NCI-H748 (cell line): ENCODE measurements around the gene ST3GAL5.

ENCODE experiments used
- DNase-seq: peaks from one replicate; lab custom pipeline; 2025; ENCODE audit not compliant: unreplicated experiment; lab: John Stamatoyannopoulos, UW

The ST3GAL5 gene

GRCh38 chr2:85793584-85793983 is 95.2 kb downstream of the ST3GAL5 start:
- DNase-seq: no peak

DNA sequence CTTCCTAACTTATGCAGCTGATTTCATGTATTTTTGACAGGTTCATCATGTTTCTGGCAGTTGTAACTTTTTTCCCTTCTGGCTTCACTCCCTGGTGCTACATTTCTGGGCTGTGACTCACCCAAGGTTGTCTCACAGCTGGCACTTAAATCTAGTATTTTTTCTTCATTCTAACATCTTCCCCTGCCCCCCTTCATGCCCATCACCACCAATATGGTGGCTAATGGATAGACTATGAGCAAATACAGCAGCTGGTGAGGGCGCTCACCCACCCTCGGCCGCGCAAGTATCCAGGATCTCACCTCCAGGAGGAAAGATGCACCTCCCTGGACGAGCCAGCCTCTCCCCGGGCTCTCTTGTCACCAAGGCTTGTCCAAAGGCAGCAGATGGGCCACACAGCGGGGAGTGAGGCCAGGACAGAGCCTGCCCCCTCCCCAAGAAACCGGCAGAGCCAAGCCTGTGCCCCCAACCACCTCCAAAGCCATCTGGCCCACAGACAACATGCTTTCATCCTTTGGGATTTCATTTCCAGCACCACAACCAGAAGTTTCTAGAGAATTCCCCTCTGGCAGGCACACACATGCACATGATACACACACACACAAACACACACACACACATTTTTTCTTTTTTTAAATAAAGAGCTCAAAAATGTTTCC is 95.9 kb downstream of the ST3GAL5 start:
- no peak for DNase-seq

DNA sequence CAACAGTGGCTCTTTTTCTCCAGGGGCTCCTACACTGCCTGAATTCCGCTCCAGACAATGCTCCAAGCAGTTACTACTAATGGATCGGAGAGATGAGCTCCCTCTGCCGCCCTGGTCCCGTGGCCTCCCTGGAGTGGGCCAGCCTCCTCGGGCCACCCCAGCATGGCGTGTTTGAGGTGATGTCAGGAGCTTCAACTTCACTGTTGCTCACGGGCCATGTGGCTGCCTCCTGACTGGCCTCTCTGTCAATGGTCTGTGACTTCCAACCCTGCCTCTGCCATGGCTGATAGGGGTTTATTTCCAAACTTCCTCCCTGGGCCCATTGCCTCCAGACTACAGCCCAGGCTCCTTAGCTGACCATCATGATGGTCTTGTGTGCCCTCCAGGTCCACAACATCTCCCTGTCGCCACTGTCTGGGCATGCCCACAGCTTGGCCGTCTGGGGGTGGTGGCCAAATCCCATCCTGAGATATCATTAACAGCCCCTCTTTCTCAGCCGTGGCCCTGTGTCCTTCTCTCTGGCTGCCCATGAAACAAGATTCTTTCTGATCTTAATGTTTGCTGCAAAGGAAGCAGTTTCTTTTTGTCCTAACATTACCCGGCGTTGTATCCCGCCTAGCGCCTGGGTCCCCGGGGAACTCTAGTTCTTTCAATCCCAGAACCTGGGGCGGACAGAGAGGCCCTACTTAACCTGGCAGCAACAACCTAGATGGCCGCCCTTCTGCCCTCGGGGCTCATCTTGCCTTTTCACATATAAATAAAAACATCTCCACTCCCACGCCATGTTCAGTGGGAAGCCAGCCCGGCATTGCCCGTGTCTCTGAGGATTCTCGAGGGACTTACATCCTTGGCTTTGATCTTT is 96.9 kb downstream of the ST3GAL5 start:
- DNase-seq: no peak

GRCh38 chr2:85790499-85791188 is 98.1 kb downstream of the ST3GAL5 start:
- no peak for DNase-seq

- no peak for DNase-seq
These were observed 98.8 kb downstream of the ST3GAL5 start for GRCh38 chr2:85790032-85790431.

DNA sequence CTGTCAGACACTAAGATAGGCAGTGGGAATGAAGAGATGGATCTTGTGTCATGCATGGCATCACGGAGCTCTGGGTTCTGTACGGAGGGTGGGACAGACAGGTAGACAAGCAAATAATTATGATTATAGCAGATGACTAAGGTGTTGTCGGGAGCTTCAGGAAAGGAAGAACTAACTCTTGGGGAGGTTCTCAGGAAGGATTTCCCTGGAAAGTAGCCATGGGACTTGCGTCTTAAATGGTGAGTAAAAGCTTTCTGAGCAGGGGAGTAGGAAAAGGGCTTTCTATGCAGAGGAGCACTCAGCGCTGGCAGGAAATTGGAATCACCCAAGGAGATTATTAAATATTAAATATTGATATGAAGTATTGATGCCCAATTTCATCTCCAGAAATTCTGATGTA is 99.5 kb downstream of the ST3GAL5 start:
- no peak for DNase-seq

DNA sequence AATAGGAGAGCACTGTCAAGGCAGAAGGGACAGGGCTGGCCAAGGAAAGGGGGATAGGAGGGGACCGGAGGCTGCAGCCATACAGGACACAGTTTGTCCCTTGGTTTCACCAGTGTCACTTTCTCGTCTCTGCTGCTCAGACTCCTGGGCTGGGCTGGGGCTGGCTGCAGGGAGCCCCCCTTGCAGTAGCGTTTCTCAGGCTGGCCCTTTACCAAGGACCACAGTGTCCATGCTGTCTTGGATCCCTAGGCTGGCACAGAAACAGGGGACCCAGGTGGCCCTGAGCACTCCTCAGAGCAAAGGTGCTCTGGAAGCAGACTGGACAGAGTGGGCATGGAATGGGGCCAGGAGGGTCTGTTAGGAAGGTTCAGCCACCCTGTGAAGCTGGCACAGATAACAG is 100.2 kb downstream of the ST3GAL5 start:
- no peak for DNase-seq

DNA sequence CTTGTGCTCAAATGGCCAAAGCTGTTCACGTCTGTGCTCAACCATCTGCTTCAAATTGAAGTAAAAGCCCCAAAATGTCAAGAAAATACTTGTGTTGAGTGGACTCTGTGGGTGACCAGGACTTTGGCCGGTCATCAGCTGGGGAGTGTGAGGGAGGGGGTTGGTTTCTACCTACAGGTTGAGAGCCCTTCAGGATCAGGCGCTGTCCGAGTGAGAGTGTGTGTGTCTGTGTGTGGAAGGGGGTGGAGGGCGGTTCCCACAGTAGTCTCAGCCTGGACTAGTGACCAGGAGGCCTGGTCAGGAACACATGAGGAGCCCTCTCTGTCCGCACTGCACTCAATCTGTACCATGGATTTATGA is 100.8 kb downstream of the ST3GAL5 start:
- no peak for DNase-seq

DNA sequence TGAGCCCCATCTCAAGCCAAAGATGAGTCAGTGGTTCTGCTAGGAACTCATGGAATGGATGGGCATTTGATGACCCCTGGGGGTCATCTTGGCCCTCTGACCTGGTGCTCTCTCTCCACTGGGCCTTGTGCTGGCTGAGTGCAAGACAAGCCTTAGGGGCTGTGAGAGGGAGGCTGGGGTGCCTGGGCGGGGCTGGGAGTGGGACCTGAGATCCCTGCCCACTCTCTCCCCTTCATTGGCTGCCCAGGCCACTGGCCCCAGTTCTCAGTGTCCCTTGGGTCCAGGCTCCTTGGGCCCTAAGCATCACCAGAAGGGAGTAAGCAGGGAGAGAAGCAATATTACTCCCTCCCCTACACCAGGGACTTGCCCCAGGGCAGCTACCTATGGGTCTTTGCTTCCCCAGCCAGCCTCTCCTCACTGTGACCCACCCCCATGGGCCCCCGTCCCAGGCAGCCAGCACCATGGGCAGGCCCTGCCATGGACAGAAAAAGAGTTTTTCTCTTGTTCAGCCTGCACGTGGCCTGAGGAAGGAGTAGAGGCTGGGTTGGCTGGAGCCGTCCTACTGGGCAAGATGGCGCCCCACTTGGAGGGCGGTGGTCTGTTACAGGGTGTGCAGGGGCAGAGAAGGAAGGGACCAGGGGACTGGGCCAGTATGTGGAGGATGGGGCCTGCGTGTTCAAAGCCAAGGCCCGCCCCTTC is 101.4 kb downstream of the ST3GAL5 start:
- DNase-seq: no peak
